CD4-positive, alpha-beta T cell treated with Interleukin-21 for 1 hour (primary cell): Measurements from ENCODE around the gene ADARB2.

Source experiments
- DNase-seq: peaks from one replicate; pipeline ENCODE4 v3.0.0-alpha.2; 2020

ADARB2 gene

GRCh38 chr10:1579671-1580070, 157.7 kb downstream of the ADARB2 start:
- DNase-seq = no peak

- DNase-seq = no peak
Observed at GRCh38 chr10:1579141-1579491, 158.2 kb downstream of the ADARB2 start.

GRCh38 chr10:1578392-1579140, 158.8 kb downstream of the ADARB2 start:
- DNase-seq = no peak

- no peak for DNase-seq
Observed at GRCh38 chr10:1577945-1578344, 159.4 kb downstream of the ADARB2 start.

GRCh38 chr10:1577373-1577770, 160.0 kb downstream of the ADARB2 start:
- no peak for DNase-seq

GRCh38 chr10:1576467-1577372, 160.6 kb downstream of the ADARB2 start:
- DNase-seq = no peak

- no peak for DNase-seq
Observed at GRCh38 chr10:1575481-1576244, 161.7 kb downstream of the ADARB2 start.

- DNase-seq = no peak
Observed at GRCh38 chr10:1574719-1575118, 162.6 kb downstream of the ADARB2 start.

- no peak for DNase-seq
Observed at GRCh38 chr10:1573981-1574380, 163.3 kb downstream of the ADARB2 start.

- DNase-seq = no peak
Observed at GRCh38 chr10:1573334-1573969, 163.9 kb downstream of the ADARB2 start.

- DNase-seq = no peak
Observed at GRCh38 chr10:1572519-1573333, 164.6 kb downstream of the ADARB2 start.

- DNase-seq = no peak
Observed at GRCh38 chr10:1571587-1572237, 165.6 kb downstream of the ADARB2 start.

GRCh38 chr10:1570416-1571051, 166.8 kb downstream of the ADARB2 start:
- DNase-seq = no peak

GRCh38 chr10:1569208-1569607, 168.1 kb downstream of the ADARB2 start:
- DNase-seq = no peak

GRCh38 chr10:1567742-1568495, 169.4 kb downstream of the ADARB2 start:
- DNase-seq = no peak

GRCh38 chr10:1567152-1567551, 170.2 kb downstream of the ADARB2 start:
- DNase-seq = no peak

GRCh38 chr10:1564791-1565190, 172.5 kb downstream of the ADARB2 start:
- DNase-seq = no peak

- no peak for DNase-seq
Observed at GRCh38 chr10:1563028-1563427, 174.3 kb downstream of the ADARB2 start.

- no peak for DNase-seq
Observed at GRCh38 chr10:1561731-1562337, 175.5 kb downstream of the ADARB2 start.
